ENCODE measurements around the gene ARFGEF3. TPM values are rescaled to one million over a fixed set of nuclear protein-coding genes. Genes with fewer than 3 reads are reported as not detected.

The ARFGEF3 gene
- total RNA-seq, 6 experiments from 2014 or later, result 0.06 to 0.19 (median 0.08) TPM

DNA sequence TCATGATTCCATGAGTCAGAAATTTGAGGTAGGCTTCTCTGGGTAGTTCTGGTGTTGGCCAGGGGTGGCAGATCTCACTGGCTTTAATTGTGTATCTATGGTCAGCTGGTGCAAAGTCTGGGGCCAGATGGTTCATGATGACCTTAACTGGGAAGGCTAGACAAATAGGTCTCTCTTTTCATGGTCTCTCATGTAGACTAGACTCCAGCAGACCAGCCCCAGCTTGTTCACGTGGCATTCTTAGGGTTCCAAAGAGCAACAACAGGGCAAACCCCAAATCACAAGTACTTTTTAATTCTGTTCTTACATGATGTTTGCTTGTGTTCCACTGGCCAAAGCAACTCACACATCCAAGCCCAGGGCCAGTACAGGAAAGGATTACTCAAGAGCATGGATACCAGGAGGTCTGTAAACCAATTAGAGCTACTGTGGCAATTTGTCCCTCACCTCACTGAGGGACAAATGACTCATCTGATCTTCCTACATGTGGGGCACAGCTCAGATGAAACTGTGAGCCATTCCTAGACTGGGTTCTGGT, 136.1 kb downstream of the ARFGEF3 start:
- Mint-ChIP-seq H3K4me1 (ENCODE audit: low read depth) (peaks cover 31% of the 10 kb centered on the region), H3K36me3 (ENCODE audit: low read depth) (no peaks in the 10 kb centered on the region), H3K9me3 (no peaks in the 10 kb centered on the region), H3K27ac (no peak overlapping the region), H3K27me3 (ENCODE audit: insufficient read depth) (no peaks in the 10 kb centered on the region; the same call in 1 of the 2 replicates), H3K4me3 (no peak overlapping the region)
- 0 out of 2 replicates have a peak, but pooled peaks have one; percentile 28 for TF ChIP-seq CTCF (IDR thresholded peaks at IDR 0.05)
- peak; percentile 34 for DNase-seq

DNA sequence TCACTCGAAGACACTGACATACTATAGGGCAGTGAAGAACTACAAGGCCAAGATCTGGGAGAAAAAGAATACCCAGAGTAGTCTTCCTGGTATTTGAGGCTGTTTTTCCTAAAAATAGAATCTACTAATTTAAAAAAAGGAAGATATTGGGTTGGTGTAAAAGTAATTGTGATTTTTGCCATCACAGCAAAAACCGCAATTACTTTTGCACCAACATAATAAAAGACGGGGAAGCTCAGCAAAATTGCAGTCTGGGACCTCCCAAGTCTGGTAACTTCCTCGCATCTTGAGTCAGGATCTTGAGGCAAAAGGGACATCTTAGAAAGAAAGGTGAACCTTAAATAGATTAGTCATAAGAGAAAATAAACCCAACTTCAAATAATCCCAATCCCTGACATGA, 138.7 kb downstream of the ARFGEF3 start:
- Mint-ChIP-seq H3K4me3 (no peak overlapping the region), H3K4me1 (ENCODE audit: low read depth) (peaks cover 14% of the 10 kb centered on the region), H3K36me3 (ENCODE audit: low read depth) (no peaks in the 10 kb centered on the region), H3K9me3 (no peaks in the 10 kb centered on the region), H3K27ac (no peak overlapping the region), H3K27me3 (ENCODE audit: insufficient read depth) (no peaks in the 10 kb centered on the region; the same call in 1 of the 2 replicates)
- no peak for TF ChIP-seq CTCF (IDR thresholded peaks at IDR 0.05)
- no peak for DNase-seq

DNA sequence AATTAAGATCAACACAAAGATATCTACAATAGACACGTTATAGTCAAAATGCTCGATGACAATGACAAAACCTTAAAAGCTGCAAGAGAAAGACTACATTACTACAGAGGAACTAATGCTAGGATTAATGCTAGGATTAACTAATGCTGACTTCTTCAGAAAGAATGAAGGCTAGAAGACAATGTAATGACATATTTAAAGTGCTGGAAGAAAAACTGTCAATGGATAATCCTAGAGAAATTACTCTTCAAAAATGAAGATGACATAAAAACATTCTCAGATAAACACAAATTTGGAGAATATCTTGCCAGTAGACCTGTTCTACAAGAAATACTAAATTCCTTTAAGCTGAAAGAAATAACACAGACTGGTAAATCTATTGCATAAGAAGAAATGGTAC, 140.8 kb downstream of the ARFGEF3 start:
- H3K27me3 Mint-ChIP-seq (ENCODE audit: insufficient read depth), result no peaks in the 10 kb centered on the region; the same call in 1 of the 2 replicates
- DNase-seq, result no peak

DNA sequence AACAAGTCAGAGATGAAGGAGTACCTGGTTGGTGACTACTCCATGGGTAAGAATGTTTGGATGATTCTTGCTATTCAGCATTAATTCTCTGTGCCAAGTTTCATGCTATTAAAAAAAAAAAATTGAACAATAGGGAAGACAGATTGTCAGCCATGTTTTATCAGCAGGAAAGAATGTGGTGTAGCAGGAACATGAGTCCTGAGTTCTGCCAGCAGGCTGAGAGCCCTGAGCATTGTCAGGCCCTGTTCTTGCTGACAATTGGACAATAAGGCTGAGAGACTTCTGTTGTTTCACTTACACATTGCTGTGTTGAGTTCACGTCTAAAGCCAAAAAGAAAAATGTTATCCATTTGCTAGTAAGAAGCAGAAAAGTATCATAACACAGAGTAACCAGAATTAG, 145.6 kb downstream of the ARFGEF3 start:
- Mint-ChIP-seq H3K36me3 (ENCODE audit: low read depth) (no peaks in the 10 kb centered on the region), H3K4me1 (ENCODE audit: low read depth) (no peaks in the 10 kb centered on the region; the same call in 1 of the 2 replicates), H3K27ac (no peak overlapping the region), H3K9me3 (no peaks in the 10 kb centered on the region), H3K27me3 (ENCODE audit: insufficient read depth) (peaks cover 14% of the 10 kb centered on the region; the same call in 1 of the 2 replicates), H3K4me3 (no peak overlapping the region)
- DNase-seq, result no peak
- TF ChIP-seq CTCF (IDR thresholded peaks at IDR 0.05), result no peak

More for the DNA sequence above, 140.8 kb downstream of the ARFGEF3 start:
- Mint-ChIP-seq H3K27ac (no peak overlapping the region), H3K9me3 (no peaks in the 10 kb centered on the region), H3K4me1 (ENCODE audit: low read depth) (peaks cover 10% of the 10 kb centered on the region), H3K36me3 (ENCODE audit: low read depth) (no peaks in the 10 kb centered on the region), H3K4me3 (no peak overlapping the region)
- TF ChIP-seq CTCF (IDR thresholded peaks at IDR 0.05), result no peak

- Mint-ChIP-seq H3K27ac (no peak overlapping the region), H3K4me1 (ENCODE audit: low read depth) (no peaks in the 10 kb centered on the region), H3K36me3 (ENCODE audit: low read depth) (no peaks in the 10 kb centered on the region), H3K27me3 (ENCODE audit: insufficient read depth) (peaks cover 14% of the 10 kb centered on the region; the same call in 1 of the 2 replicates), H3K9me3 (no peaks in the 10 kb centered on the region), H3K4me3 (no peak overlapping the region)
- peak; percentile 54 for TF ChIP-seq CTCF (IDR thresholded peaks at IDR 0.05)
- peak; percentile 56 for DNase-seq
Observed at GRCh38 chr6:138307816-138308730, 146.3 kb downstream of the ARFGEF3 start.
